DND-41 (cell line): ENCODE data around the gene PDE4D.

Experiments used
- EZH2 ChIP-seq: IDR thresholded peaks from 3 replicates; pipeline ENCODE4 v1.6.1; 2012; ENCODE audit warnings: borderline replicate concordance, low read depth, mild to moderate bottlenecking, moderate library complexity, low read length, inconsistent platforms; ENCODE audit not compliant: severe bottlenecking
- TF ChIP-seq, protein P1 (sequence below): IDR thresholded peaks from 2 replicates; pipeline ENCODE4 v1.5.1; 2012; ENCODE audit warnings: borderline replicate concordance, low read length, moderate library complexity, mild to moderate bottlenecking; ENCODE audit not compliant: poor library complexity, severe bottlenecking; ENCODE audit errors: extremely low read depth

- TF ChIP-seq, protein P1, sequence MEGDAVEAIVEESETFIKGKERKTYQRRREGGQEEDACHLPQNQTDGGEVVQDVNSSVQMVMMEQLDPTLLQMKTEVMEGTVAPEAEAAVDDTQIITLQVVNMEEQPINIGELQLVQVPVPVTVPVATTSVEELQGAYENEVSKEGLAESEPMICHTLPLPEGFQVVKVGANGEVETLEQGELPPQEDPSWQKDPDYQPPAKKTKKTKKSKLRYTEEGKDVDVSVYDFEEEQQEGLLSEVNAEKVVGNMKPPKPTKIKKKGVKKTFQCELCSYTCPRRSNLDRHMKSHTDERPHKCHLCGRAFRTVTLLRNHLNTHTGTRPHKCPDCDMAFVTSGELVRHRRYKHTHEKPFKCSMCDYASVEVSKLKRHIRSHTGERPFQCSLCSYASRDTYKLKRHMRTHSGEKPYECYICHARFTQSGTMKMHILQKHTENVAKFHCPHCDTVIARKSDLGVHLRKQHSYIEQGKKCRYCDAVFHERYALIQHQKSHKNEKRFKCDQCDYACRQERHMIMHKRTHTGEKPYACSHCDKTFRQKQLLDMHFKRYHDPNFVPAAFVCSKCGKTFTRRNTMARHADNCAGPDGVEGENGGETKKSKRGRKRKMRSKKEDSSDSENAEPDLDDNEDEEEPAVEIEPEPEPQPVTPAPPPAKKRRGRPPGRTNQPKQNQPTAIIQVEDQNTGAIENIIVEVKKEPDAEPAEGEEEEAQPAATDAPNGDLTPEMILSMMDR = no peak
- no peak for TF ChIP-seq EZH2
These were observed 542.3 kb downstream of the PDE4D start for GRCh38 chr5:59351076-59351794.
